Endometrium (tissue), 2 donors: Measurements from ENCODE around the gene PLB1.

Source experiments
- FAIRE-seq: peaks from 2 replicates; lab custom pipeline; 2012; peaks lifted over from hg19 to GRCh38; lab: Jason Lieb, UNC
- donor health status: control.
- donor health status: control.

The PLB1 gene

DNA sequence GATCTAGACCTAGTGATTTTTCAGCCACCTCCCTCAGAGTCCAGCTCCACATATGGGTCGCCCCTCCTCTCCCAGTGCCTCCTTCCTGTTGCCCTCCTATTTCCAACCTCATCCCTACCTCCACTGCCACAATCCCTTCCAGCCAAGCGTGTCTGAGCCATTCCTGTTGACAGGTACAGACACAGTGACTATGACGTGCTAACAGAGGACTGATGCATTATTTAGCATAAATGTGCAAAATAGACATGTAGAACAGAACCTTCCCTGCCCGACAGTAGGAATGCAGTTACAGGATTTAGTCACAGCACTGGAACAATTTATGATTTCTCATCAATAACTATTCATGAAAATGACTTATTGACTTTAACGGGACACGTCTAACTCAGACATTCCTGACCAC, 171.4 kb downstream of the PLB1 start:
- no peak for FAIRE-seq

DNA sequence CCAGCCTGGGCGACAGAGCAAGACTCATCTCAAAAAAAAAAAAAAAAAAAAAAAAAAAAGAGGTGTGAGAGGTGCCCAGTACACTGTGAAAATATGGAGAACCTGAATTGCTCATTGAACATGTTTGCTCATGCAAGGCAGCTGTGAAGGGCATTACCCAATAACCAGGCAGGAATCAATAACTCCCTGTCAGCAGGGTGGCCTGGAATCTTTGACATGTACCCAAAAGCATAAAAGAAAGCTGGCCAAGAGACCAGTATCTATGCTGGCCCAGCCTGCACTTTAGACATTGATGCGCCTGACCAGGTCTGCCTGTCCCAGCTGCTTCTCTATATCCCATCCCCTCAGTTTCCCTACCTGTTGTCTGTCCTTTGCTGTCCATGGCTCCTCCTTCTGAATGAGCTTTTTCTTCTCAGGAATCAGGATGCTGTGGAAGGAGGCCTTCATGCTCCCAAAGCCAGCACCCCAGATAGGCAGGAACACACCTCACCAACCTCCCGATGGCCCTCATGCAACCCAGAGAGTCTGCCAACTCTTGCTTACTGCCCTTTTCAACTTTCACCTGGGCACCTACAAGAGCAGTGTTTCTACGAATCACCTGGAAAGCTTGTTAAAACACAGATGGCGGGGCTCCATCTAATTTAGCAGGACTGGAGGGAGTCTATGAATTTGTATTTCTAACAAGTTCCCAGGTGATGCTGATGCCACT, 172.4 kb downstream of the PLB1 start:
- FAIRE-seq = no peak

- no peak for FAIRE-seq
These were observed 173.0 kb downstream of the PLB1 start for GRCh38 chr2:28668880-28669279.

DNA sequence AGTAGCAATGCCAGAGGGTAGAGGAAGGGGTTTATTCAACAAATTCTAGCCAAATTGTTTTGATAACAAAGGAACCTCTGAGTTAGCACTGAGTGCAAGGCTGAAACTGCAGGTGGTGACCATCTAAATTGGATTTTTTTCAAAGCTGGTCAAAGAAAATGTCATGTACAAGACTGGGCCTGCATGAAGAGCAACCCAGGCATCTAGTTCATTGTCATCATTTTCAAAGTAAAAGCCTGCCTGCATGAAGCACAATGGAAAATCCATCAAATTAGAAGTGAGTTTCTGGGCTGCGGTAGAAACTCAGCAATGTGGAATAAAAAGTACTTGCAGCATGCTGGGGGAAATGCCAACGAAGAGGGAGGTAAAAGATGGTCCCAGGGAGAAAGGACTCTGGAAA, 175.0 kb downstream of the PLB1 start:
- no peak for FAIRE-seq

- FAIRE-seq = no peak
These were observed 177.5 kb downstream of the PLB1 start for GRCh38 chr2:28673338-28673737.

- no peak for FAIRE-seq
These were observed 178.3 kb downstream of the PLB1 start for GRCh38 chr2:28674062-28674712.

- no peak for FAIRE-seq
These were observed 178.8 kb downstream of the PLB1 start for GRCh38 chr2:28674713-28675068.

GRCh38 chr2:28676152-28676835, 180.4 kb downstream of the PLB1 start:
- no peak for FAIRE-seq

DNA sequence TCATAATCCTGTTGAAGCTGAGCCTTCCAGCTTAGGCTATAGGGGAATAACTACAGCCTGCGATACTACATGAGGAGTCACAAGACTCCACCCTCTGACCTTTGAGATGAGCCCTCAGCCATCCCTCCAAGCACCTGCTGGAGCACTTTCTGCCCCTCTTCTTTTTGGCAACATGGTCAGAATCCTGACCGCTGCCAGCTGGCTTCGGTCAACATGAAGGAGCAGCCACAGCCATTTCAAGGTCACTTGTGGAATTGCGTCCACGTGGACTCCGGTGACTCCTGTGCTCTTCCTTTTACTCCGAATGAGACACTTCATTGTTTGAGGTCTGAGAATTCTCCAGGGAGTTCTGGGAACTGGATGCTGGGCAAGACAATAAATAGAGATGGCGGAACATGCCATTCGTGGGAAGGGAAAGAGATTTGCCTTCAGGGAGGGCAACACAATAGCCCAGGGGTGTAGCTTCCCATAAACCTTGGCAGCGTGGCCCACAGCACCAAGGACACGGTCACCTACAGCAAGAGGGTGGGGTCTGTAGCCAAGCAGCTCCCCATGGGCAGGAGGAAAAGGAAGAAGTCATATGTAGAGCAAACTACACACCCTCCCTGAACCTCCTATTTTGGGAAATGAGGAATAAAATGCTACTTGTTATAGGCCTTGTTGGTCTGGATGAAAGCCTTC, 182.5 kb downstream of the PLB1 start:
- FAIRE-seq = no peak

DNA sequence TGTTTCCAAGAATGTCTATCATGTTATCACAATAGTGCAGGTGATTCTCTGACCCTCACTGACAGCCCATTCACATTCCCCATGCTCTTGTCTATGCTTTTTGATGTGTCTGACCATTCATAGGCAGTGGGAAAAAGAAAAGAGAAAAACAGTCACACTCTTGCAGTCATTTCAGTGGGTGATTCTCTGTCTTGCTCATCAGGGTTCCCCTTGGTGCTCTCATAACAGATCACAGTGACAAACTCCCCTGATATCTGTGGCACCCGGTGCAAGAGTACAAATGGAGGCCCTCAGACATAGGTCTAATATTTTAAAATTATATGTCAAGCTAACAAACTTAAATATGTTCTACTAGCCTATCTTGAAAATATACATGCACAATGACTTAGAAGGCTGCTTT, 183.1 kb downstream of the PLB1 start:
- FAIRE-seq = no peak

DNA sequence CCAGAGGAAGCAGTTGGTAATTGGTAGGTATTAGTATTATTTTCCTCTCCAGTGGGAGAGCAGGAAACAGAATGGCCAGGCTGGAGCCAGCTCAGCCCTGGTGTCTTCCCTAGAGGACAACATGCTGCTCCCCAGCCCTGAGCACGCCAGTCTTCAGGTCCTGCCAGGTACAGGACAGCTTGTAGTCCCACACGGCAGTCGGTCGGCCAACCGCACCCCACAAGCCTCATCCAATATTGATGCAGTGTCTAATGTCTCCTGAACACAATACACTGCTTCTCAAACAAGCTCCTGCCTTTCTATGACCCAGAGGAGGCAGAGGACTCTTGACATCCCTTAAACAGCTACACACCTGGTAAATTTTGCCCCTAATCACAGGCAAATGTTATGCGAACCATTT, 184.8 kb downstream of the PLB1 start:
- FAIRE-seq = no peak

DNA sequence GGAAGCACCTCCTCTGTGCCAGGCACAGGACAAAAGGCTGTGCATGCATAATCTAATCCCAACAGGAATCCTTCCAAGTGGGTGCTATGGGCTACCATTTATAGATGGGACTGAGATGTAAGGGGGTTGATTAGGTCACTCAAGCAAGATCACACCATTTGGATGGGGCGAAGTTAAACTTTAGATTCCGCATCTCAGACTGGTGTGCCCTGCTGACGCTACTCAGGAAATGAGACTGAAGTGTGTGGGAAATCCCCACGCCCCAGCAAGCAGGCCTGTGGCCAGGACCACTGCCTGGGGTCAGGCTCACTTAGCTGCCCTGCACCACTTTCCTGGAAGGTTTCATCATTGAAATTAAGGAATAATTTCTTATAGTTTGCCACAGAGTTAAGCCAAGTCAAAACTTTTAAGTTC, 185.3 kb downstream of the PLB1 start:
- FAIRE-seq = no peak

DNA sequence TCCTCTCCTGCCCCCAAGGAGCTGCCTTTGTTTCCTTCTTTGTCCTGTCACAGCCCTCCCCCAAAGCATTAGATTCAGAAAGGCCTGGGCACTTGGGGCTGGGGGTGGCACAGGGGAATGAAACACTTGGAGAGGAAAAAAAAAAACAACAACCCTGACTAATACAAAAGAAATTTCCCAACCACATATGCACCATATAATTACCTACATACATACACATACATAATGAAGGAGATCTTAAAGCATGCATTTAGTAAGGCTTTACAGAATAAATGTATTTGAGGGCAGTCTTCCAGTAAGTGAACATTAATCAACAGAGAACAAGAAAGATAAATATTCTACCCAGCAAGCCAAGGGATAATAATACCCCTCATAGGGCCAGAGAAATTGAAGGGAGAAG, 185.7 kb downstream of the PLB1 start:
- no peak for FAIRE-seq

- no peak for FAIRE-seq
These were observed 187.3 kb downstream of the PLB1 start for GRCh38 chr2:28683100-28683706.

DNA sequence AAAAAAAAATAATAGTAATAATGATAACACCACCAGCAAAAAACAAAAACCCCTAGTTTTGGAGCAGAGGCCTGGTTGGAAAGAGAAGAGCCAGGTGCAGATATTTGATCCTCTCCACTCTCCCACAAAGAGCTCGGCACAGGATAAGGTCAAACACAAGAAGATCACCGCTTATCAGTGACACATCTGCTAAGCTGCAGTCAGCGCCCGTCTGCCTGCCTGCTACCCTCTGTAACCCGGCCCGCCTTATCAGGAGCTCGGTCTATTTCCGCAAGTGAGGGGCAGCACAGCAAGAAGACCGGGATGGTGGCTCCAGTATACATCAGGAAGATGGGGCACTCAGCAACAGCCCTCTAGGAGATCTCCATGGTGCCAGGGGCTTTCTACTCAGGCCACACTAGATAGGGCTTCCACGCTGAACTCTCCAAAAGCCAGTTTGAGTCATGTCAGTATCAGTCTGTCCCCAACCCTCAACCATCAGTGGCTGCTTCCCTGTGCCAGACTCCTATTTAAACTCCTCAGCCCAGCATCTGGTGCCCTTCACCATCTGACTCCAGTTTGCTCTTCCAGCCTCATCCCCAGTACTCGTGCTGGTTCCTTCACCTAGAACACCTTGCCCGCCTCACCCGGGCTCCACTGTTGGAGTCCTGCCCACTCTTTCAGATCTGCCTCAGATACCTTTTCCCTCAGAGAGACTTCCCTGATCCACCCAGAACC, 188.4 kb downstream of the PLB1 start:
- FAIRE-seq = no peak

GRCh38 chr2:28687171-28687570, 191.3 kb downstream of the PLB1 start:
- no peak for FAIRE-seq

GRCh38 chr2:28687640-28688385, 192.0 kb downstream of the PLB1 start:
- FAIRE-seq = no peak

GRCh38 chr2:28688818-28689217, 193.0 kb downstream of the PLB1 start:
- FAIRE-seq = no peak

DNA sequence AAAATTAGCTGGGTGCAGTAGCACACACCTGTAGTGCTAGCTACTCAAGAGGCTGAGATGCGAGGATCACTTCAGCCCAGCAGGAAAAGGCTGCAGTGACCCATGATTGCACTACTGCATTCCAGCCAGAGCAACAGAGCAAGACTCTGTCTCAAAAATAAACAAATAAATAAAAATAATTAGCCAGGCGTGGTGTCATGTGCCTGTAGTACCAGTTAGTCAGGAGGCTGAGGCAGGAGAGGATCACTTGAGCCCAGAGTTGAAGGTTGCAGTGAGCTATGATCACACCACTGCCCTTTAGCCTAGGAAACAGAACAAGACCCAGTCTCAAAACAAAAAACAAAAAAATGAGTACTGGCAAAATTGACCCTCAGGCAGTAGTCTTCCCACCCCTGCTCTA, 193.9 kb downstream of the PLB1 start:
- no peak for FAIRE-seq

- no peak for FAIRE-seq
These were observed 196.6 kb downstream of the PLB1 start for GRCh38 chr2:28692411-28692810.

DNA sequence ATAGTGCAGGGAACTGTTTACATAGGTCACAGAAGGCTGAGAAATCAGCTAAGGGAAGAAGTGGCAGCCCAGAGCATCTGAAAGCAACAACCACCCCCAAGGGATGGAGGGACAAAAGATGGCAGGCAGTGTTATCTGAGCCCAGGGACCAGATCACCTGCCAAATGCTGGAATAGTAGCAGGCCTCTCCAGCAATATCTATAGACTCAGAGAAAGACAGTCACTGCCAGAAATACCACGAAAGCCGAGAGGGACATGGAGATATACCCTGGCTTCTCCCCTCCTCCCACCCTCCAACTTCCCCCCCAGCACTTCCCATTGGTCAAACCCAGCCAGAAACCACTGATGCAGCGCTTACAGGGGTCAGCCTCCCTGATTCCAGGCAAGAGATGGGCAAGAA, 197.4 kb downstream of the PLB1 start:
- FAIRE-seq = no peak
